GM13976 (cell line): ENCODE measurements around the gene OAT.
"Not testable (repeated sequence)": the region's sequence is repeated elsewhere in the genome, so short reads cannot be mapped to it uniquely, and the experiment has no call there.

Experiments
- DNase-seq: peaks from one replicate; pipeline ENCODE4 v3.0.0; 2012; ENCODE audit warnings: low spot score
- in situ Hi-C: fragments of 300-500 bp; cut with MboI; formaldehyde crosslinking; loops from one replicate; pipeline ENCODE4 v1.12.0; 2022; ENCODE audit warnings: low sequenced_read_pairs, mixed read lengths, inconsistent platforms; ENCODE audit not compliant: unreplicated experiment
- TF ChIP-seq, protein P1 (sequence below): IDR thresholded peaks from 2 replicates; pipeline ENCODE4 v1.5.1; 2012; ENCODE audit warnings: borderline replicate concordance, mild to moderate bottlenecking; ENCODE audit not compliant: insufficient read depth; ENCODE audit errors: extremely low read depth, missing control alignments, control extremely low read depth

OAT gene

GRCh38 chr10:124448696-124449169 lies 30.0 kb upstream of the OAT start:
- DNase-seq: no peak
- TF ChIP-seq, protein P1, sequence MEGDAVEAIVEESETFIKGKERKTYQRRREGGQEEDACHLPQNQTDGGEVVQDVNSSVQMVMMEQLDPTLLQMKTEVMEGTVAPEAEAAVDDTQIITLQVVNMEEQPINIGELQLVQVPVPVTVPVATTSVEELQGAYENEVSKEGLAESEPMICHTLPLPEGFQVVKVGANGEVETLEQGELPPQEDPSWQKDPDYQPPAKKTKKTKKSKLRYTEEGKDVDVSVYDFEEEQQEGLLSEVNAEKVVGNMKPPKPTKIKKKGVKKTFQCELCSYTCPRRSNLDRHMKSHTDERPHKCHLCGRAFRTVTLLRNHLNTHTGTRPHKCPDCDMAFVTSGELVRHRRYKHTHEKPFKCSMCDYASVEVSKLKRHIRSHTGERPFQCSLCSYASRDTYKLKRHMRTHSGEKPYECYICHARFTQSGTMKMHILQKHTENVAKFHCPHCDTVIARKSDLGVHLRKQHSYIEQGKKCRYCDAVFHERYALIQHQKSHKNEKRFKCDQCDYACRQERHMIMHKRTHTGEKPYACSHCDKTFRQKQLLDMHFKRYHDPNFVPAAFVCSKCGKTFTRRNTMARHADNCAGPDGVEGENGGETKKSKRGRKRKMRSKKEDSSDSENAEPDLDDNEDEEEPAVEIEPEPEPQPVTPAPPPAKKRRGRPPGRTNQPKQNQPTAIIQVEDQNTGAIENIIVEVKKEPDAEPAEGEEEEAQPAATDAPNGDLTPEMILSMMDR: no peak
- in situ Hi-C loops: no loop called here

DNA sequence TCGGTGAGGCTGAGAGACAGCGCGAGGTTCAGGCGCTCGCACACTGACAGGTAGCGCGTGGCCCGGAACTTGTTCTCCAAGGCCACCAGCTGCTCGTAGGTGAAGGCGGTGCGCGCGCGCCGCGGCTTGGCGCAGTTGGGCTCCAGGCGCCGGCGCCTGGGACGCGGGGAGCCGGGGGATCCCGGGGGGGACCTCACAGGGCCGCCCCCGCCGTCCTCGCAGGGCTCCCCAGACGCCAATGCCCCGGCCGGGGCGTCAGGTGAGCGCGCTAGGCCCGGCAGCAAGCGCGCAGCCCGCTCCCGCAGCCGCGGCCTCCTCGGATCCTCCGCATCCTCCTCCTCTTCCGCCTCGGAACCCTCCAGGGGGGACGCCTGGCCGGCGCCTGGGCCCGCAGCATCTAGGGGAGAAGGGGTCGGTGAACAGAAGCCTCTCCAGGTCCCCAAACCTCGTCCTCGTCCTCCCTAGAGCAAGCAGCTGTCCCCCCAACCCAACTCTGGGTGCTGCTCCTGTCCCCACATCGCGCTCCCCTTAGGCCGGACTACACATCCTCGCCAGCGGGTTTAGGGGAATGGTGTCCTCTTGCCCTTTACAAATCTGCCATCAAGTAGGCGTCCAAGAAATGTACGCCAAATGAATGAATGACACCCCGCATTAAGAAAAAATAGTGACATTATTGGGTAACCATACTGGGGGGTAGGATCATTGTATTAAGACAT lies 29.2 kb upstream of the OAT start:
- no peak for DNase-seq
- TF ChIP-seq, protein P1: no peak
- in situ Hi-C loops: no loop called here

DNA sequence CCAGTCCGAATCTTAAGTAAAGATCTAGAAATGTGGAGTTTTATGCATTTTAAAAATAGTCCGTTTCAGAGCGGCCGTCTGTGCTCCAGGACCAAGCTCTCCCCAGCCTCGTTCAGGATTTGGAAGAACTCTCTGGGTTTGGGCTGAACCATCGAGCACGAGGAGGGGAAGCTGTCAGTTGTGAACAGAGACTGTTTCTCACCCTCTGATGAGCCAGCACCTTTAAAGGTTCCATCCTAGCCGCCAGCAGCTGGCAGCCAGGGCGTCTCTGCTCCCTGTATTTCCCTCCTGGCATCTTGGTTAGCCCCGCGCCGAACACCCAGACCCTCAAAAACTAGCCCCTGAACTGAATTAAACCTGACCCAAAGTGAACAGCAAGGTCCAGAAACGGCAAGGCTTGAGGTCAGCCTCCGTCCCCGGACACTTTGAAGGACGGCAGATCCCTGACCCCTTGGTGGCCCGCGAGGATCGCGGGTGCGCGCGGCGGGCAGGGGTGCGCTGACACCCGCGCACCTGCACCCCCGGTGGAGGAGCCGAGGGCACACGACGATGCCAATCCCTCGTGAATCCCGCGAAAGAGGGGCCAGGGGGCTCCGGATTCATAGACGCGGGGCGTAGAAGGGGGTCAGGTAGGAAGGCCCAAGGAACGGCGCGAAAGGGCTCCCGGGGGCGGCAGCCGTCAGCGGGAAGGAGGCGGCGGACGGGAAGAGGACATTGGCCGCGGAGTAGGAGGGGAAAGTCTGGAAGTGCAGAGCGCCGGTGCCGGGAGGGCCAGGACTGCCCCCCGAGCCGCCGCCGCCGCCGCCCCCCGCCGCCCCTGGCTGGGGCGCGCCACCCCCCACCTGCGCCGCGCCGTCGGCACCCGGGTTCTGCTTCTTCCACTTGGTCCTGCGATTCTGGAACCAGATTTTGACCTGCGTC lies 28.4 kb upstream of the OAT start:
- DNase-seq: no peak
- in situ Hi-C loops: no loop called here
- TF ChIP-seq, protein P1: no peak

DNA sequence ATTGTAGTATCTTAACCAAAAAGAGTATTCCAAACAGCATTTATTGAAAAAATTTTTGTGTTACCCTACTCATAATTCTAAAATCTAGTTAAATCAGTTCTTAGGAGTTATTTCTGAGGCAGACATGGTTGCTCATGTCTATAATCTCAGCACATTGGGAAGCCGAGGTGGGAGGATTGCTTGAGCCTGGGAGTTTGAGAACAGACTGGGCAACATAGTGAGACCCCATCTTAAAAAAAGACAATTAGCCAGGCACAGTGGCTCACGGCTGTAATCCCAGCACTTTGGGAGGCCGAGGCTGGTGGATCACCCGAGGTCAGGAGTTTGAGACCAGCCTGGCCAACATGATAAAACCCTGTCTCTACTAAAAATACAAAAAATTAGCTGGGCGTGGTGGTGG lies 23.0 kb upstream of the OAT start:
- DNase-seq, in situ Hi-C loops: not testable (repeated sequence)

- no peak for DNase-seq
- TF ChIP-seq, protein P1: no peak
- in situ Hi-C loops: no loop called here
Measured at GRCh38 chr10:124436191-124436638, 17.5 kb upstream of the OAT start.

GRCh38 chr10:124435683-124436082 lies 17.0 kb upstream of the OAT start:
- in situ Hi-C loops: not testable (repeated sequence)

GRCh38 chr10:124433461-124433860 lies 14.7 kb upstream of the OAT start:
- TF ChIP-seq, protein P1: no peak
- in situ Hi-C loops: no loop called here
- DNase-seq: no peak

More at GRCh38 chr10:124435683-124436082, 17.0 kb upstream of the OAT start:
- not testable (repeated sequence) for DNase-seq
